ENCODE measurements around the gene POLG. TPM values are rescaled to one million over a fixed set of nuclear protein-coding genes. Genes with fewer than 3 reads are reported as not detected.

The POLG gene
- total RNA-seq, 1 donor from 2014 or later, result 124 TPM

DNA sequence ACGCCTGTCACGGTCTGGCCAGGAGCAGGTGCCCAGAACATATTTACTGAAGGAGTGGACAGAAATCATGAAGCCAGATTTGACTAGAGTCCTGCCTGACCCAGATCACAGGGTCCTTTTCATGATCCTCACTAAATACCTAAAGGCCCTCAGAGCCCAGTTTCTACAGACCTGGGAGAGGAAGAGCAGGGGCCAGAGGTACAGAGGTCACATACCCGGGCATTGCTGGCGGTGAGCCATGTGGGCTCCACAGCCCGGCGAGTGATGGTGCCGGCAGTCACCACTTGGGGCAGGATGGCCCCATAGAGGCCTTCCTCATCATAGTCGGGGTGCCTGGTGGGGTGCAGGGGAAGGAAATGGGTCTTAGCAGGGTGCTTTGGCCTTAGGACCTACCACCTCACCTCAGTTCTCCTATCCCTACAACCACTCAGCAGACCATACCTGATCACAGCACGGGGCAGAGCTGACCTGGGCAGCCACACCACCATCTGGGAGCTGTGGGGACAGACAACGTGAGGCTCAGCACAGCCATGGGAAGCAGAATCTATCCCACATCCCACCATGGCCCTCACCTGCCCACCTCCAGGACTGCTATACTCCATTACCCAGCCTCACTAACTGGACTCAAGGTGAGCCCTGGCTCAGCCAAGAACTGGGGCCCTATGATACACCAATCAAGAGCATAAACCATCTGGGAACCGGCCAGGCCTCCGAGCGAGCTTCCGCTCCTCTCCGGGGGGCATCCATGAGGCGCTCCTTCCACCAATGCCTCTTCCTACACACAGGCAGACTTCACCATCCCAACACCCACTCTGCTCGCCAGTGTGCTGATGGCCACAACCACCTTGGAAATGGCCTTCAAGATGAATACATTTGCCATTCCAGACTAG lies 12.9 kb downstream of the POLG start:
- Mint-ChIP-seq H3K27me3 (no peaks in the 10 kb centered on the region), H3K36me3 (ENCODE audit: low read depth) (peaks cover 77% of the 10 kb centered on the region), H3K4me1 (peaks cover 20% of the 10 kb centered on the region), H3K9me3 (no peaks in the 10 kb centered on the region), H3K27ac (no peak overlapping the region), H3K4me3 (no peak overlapping the region)
- DNase-seq, result no peak
- intact Hi-C loops (cut with micrococcal nuclease), result no loop called here

DNA sequence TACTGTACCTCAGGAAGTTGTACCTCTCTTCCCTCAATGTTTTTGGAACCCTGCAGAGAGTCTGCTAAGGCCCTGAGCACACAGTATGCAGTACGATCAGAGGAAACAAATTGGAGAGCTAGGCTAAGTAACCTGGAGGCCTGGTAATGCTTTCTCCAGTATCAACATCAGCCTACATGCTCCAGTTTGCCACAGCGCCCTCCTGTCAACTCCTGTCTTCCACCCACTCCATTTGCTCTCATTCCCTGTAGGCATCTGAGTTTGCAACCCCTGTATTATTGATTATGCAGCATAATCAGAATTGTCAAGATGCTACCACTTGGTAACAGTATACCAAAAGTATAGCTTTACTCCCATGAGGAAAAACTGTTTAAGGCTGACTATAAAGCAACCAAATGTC lies 14.4 kb downstream of the POLG start:
- H3K27ac Mint-ChIP-seq, result no peak overlapping the region

DNA sequence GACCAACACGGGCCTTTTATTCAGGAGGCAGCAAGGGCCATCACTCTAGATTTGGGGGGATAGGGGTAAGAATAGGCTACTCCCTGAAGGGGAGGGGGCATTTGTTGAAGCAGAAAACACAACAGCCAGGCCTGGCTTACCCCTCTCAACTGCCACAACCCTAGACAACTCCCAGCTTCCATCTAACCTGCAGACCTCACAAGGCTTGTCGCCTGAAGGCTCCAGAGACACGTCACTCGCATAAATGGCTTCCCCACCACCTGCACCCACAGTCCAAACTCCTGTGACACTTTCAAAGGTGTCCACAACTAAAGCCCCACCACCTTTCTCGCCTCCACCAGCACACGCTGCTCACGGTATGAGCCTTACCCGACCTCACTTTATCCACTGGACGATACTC lies 14.9 kb downstream of the POLG start:
- peaks cover 77% of the 10 kb centered on the region for H3K36me3 Mint-ChIP-seq (ENCODE audit: low read depth)
- peak overlapping the region; percentile 17 for H3K27ac Mint-ChIP-seq
- peaks cover 28% of the 10 kb centered on the region for H3K4me1 Mint-ChIP-seq
- DNase-seq, result no peak
- intact Hi-C loops (cut with micrococcal nuclease), result no loop called here
- H3K27me3 Mint-ChIP-seq, result no peaks in the 10 kb centered on the region
- H3K4me3 Mint-ChIP-seq, result no peak overlapping the region
- no peaks in the 10 kb centered on the region for H3K9me3 Mint-ChIP-seq

More for the DNA sequence above, 14.4 kb downstream of the POLG start:
- Mint-ChIP-seq H3K4me1 (peaks cover 28% of the 10 kb centered on the region), H3K9me3 (no peaks in the 10 kb centered on the region), H3K36me3 (ENCODE audit: low read depth) (peaks cover 79% of the 10 kb centered on the region), H3K27me3 (no peaks in the 10 kb centered on the region), H3K4me3 (no peak overlapping the region)
- intact Hi-C loops (cut with micrococcal nuclease), result no loop called here
- DNase-seq, result no peak

DNA sequence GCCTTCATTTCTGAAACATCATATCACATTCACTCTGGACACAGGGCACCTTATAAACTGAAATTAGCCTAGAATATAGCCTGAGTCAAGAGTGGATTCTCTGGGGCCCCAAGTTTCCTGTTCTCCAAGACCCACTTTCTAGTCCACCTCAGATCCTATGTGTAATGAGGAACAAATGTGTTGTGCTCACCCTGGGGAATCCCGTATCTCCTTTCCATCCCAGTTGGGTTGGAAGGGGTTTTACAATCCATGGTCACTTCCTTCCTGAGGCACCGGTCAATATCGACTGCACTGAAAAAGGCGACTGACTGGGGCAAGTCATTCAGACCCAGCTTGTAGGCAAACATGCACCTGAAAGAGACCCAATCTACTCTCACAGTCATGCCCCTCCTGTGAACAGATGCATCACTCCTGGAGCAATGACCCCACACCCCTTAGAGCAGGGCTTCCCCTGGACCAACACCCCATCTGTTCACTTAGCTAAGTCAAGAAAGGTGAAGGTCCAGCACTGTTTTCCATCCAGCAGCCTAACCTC lies 17.4 kb downstream of the POLG start:
- Mint-ChIP-seq H3K9me3 (no peaks in the 10 kb centered on the region), H3K4me3 (no peak overlapping the region), H3K4me1 (peaks cover 31% of the 10 kb centered on the region), H3K27me3 (no peaks in the 10 kb centered on the region), H3K36me3 (ENCODE audit: low read depth) (peaks cover 78% of the 10 kb centered on the region), H3K27ac (peak overlapping the region; percentile 77)
- no peak for DNase-seq
- intact Hi-C loops (cut with micrococcal nuclease), result no loop called here

DNA sequence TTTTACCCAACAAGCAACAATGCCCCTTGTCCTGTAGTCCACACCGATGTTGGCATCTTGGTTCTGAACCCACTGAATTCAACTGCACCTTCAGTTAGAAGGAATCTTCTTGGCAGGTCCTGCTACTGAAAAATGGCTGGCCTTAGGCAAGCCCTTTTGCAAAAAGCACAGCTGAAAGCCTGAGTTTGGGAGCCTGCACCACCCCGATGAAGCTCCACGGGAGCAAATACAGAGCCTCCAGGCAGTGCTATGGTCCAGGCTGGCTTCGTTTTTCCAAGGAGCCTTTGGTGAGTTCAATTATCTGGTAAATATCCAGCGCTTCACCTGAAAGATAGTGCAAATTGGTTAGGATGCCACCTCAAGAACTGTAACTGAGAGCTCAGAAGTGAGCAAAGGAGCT lies 18.1 kb downstream of the POLG start:
- Mint-ChIP-seq H3K9me3 (no peaks in the 10 kb centered on the region), H3K36me3 (ENCODE audit: low read depth) (peaks cover 78% of the 10 kb centered on the region), H3K4me1 (peaks cover 31% of the 10 kb centered on the region), H3K27me3 (no peaks in the 10 kb centered on the region), H3K27ac (no peak overlapping the region), H3K4me3 (no peak overlapping the region)
- intact Hi-C loops (cut with micrococcal nuclease), result no loop called here
- DNase-seq, result no peak

DNA sequence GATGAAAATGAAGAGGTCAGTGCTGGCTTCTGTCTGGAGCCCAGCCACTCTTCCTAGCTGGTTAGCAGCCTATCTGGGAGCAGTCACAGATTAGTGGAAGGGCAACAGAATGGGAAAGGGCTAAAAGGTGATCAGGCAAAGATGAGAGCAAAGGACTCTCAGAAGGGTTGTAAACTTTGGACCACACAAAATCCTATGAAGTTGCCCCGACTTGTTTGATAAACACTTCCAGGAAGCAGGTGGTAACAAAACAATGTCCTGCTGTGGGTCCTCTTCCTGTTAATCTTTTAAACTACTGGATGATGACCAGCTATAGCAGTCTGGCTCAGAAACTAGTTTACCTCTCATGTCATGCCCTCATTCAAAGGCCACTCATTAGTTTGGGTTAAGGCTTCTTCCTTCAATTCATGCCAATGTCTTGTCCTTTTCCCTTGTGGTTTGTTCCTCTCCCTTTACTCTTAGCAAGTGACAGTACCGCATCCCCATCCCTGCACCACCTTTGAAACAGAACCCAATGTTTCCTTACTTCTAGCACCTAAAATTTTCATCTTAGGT lies 19.2 kb downstream of the POLG start:
- peaks cover 76% of the 10 kb centered on the region for H3K36me3 Mint-ChIP-seq (ENCODE audit: low read depth)
- H3K4me3 Mint-ChIP-seq, result no peak overlapping the region
- H3K4me1 Mint-ChIP-seq, result peaks cover 30% of the 10 kb centered on the region
- intact Hi-C loops (cut with micrococcal nuclease), result loop anchor here (2.0 kb wide), 1 partner anchor 13 kb away; no protein-coding TSS in a partner anchor
- no peaks in the 10 kb centered on the region for H3K9me3 Mint-ChIP-seq
- H3K27me3 Mint-ChIP-seq, result no peaks in the 10 kb centered on the region
- H3K27ac Mint-ChIP-seq, result peak overlapping the region; percentile 48
- no peak for DNase-seq

DNA sequence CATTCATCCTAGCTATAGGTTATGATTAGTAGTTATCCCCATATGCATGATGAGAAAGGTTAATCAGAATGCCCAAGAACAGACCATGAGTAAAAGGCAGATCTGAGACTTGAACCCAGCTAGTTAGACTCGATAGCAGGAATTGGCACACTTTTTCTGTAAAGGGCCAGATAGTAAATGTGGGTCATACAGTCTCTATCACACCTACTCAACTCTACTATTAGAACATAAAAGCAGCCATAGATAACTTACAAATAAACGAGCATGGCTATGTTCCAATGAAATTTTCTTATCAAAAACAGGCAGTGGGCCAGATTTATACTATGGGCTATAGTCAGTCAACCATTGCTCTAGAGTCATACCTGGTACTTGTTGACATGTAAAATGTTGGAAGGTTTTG lies 24.6 kb downstream of the POLG start:
- H3K27ac Mint-ChIP-seq, result no peak overlapping the region

DNA sequence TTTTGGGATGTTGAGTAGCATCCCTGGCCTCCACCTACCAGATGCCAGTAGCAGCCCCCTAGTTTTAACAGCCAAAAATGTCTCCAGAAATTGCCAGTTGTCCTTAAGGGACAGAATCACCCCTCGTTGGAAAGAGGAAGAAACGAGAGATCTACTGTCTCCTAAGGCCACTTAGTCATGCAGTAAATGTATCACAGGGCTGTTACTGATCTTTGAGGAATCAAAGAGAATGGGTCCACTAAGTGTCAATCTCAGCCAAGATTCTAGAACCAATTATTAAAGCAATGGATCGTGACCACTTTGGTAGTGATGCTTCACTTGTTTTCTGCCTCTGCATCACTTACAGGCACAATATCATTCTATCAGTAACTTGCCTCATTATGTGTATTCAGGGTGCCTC lies 26.4 kb downstream of the POLG start:
- intact Hi-C loops (cut with micrococcal nuclease), result no loop called here
- Mint-ChIP-seq H3K4me3 (no peak overlapping the region), H3K27ac (no peak overlapping the region)

More for the DNA sequence above, 24.6 kb downstream of the POLG start:
- no peak overlapping the region for H3K4me3 Mint-ChIP-seq
- no peaks in the 10 kb centered on the region for H3K27me3 Mint-ChIP-seq
- no peak for DNase-seq
- peaks cover 8% of the 10 kb centered on the region for H3K4me1 Mint-ChIP-seq
- intact Hi-C loops (cut with micrococcal nuclease), result loop anchor here (5.0 kb wide), 1 partner anchor 103 kb away; no protein-coding TSS in a partner anchor
- peaks cover 72% of the 10 kb centered on the region for H3K36me3 Mint-ChIP-seq (ENCODE audit: low read depth)
- no peaks in the 10 kb centered on the region for H3K9me3 Mint-ChIP-seq

DNA sequence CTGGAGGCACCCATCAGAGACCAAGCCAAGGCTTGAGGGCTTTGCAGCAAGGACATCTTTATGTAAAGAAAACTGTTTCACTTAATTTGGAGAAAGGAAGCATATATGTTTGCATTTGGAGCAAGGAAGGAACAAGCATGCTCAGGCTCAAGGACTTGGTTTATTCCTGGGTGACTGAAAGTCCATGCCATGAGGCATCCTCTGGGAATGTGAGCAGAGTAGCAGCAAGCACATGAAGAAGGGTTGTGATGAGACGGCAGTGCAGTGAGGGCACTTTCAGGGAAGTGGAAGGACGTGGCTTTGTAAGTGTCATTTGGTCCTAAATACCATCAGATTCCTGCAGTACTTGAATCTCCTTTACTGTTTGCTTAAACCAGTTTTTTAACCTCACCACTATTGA lies 26.8 kb downstream of the POLG start:
- no peaks in the 10 kb centered on the region for H3K9me3 Mint-ChIP-seq
- peaks cover 6% of the 10 kb centered on the region for H3K4me1 Mint-ChIP-seq
- no peak overlapping the region for H3K27ac Mint-ChIP-seq
- H3K36me3 Mint-ChIP-seq (ENCODE audit: low read depth), result peaks cover 72% of the 10 kb centered on the region
- H3K27me3 Mint-ChIP-seq, result no peaks in the 10 kb centered on the region
- DNase-seq, result no peak
- no peak overlapping the region for H3K4me3 Mint-ChIP-seq
- intact Hi-C loops (cut with micrococcal nuclease), result no loop called here

More for the DNA sequence above, 26.4 kb downstream of the POLG start:
- H3K36me3 Mint-ChIP-seq (ENCODE audit: low read depth), result peaks cover 72% of the 10 kb centered on the region
- H3K27me3 Mint-ChIP-seq, result no peaks in the 10 kb centered on the region
- no peaks in the 10 kb centered on the region for H3K9me3 Mint-ChIP-seq
- H3K4me1 Mint-ChIP-seq, result peaks cover 4% of the 10 kb centered on the region
- no peak for DNase-seq

DNA sequence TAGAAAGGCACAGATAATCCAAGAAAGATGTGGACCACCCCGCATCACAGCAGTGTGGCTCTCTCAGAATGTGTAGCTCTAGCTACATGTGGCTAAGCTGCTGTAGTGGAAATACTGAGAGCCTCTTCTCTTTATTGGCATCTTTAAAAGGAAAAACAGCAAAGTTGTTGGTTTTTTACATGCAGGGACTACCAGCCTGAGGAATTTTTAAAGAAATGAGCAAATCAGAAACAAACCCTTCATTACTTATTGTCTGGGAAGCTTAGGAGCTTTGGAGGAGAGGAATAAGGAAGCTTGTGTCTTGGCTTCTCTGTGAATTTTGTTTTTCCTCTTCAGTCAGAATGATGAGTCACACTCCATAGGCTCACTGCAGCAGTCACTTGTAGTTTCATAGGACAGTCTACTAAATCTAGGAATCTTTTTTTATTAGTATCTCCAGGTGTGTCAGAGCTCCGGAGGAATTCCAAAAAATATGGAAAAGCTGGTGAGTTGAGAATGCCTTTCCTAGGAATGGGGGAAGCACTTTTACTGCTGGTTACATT lies 27.5 kb downstream of the POLG start:
- H3K27me3 Mint-ChIP-seq, result no peaks in the 10 kb centered on the region
- intact Hi-C loops (cut with micrococcal nuclease), result no loop called here
- peaks cover 70% of the 10 kb centered on the region for H3K36me3 Mint-ChIP-seq (ENCODE audit: low read depth)
- peak overlapping the region; percentile 61 for H3K27ac Mint-ChIP-seq
- H3K4me3 Mint-ChIP-seq, result no peak overlapping the region
- DNase-seq, result no peak
- peaks cover 8% of the 10 kb centered on the region for H3K4me1 Mint-ChIP-seq
- H3K9me3 Mint-ChIP-seq, result no peaks in the 10 kb centered on the region

DNA sequence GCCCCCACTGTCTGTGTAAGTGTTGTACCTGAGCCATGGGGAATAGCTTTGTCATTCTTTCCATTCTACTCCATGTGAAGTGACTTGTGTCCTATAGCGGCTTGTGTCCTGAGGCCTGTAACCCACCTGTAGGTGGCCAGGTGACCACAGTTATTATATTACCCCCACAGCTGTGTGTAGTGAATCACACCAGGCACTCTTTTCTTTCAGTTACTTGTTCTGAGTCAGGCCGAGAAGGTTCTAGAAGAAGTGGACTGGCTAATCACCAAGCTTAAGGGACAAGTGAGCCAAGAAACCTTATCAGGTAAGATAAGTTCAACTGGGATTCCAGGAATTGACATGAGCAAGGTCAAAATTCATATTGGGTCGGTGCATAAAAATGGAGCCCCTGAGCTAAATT lies 29.2 kb downstream of the POLG start:
- Mint-ChIP-seq H3K9me3 (no peaks in the 10 kb centered on the region), H3K27ac (peak overlapping the region; percentile 2), H3K36me3 (ENCODE audit: low read depth) (peaks cover 75% of the 10 kb centered on the region), H3K4me1 (peaks cover 24% of the 10 kb centered on the region), H3K27me3 (no peaks in the 10 kb centered on the region), H3K4me3 (no peak overlapping the region)
- no peak for DNase-seq
- intact Hi-C loops (cut with micrococcal nuclease), result no loop called here

DNA sequence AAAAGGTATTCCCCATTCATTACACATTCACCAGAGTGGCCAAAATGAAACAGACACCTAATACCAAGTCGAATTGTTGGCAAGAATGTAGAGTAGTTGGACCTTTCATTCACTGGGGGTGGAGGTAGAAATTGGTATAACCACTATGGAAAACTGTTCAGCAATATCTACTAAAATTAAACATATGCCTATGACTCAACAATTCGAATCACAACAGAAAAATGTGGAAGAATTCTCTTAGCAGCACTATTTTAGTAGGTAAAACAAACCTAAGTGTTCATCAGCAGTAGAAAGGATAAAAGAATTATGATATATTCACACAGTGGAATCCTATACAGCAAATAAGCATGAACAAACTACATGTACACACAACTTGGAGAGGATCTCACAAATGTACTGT lies 30.6 kb downstream of the POLG start:
- Mint-ChIP-seq H3K27me3 (no peaks in the 10 kb centered on the region), H3K4me3 (no peak overlapping the region), H3K27ac (no peak overlapping the region), H3K4me1 (peaks cover 34% of the 10 kb centered on the region), H3K36me3 (ENCODE audit: low read depth) (peaks cover 75% of the 10 kb centered on the region), H3K9me3 (no peaks in the 10 kb centered on the region)
- DNase-seq, result no peak
- intact Hi-C loops (cut with micrococcal nuclease), result no loop called here

DNA sequence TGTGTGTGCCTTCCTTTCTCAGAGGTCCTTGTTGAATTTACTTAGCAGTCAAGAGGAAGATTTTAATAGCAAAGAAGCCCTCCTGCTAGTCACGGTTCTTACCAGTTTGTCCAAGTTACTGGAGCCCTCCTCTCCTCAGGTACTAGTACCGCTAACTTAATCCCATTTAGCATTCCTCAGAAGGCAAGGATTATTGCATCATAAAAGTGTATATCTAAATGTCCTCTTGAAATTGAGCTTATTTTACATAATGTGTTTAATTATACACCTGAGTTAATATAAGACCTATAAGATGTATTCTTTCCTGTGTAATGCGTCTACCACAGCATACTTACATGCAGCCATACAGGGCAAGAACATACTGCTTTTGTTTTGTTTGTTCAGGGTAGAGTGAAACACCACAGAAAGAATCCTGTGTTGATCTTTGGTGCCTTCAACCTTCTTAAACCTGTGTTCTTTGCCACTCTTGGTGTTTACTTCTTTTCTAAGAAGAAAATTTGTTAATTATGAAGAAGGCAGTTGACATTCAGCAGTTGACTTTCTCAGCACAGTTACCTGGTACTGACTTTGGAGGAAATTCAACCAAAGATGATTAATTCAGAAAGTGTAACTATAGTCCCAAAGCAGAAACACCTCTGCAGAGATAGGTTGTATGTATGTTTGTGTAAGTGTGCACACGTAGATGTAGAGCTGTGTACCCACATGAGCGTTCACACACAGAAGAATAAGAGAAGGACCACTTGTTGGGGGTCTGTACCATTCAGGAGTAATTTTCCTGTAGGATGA lies 33.1 kb downstream of the POLG start:
- no peaks in the 10 kb centered on the region for H3K27me3 Mint-ChIP-seq
- no peaks in the 10 kb centered on the region for H3K9me3 Mint-ChIP-seq
- no peak for DNase-seq
- H3K4me3 Mint-ChIP-seq, result peak overlapping the region; percentile 13
- peaks cover 75% of the 10 kb centered on the region for H3K36me3 Mint-ChIP-seq (ENCODE audit: low read depth)
- peaks cover 37% of the 10 kb centered on the region for H3K4me1 Mint-ChIP-seq
- H3K27ac Mint-ChIP-seq, result peak overlapping the region; percentile 83
- intact Hi-C loops (cut with micrococcal nuclease), result no loop called here

All from activated CD4-positive, alpha-beta T cell treated with anti-CD3 and anti-CD28 coated beads, Interleukin-2, amount 10 ng/mL, durations not matched to agents 24 days and 14 days (primary cell).